CD14-positive monocyte (primary cell): ENCODE results near the gene SSTR3. TPM values are rescaled to one million over a fixed set of nuclear protein-coding genes. Genes with fewer than 3 reads are reported as not detected.

Experiments
- DNase-seq, 3 donors: peaks; one replicate each; pipeline ENCODE4 v3.0.0-alpha.2; 2011 to 2022
- H2AFZ ChIP-seq: 2 replicates; pipeline ENCODE4 v1.6.0; 2012; ENCODE audit warnings: mild to moderate bottlenecking, low read depth, low read length, inconsistent platforms; ENCODE audit not compliant: insufficient read depth, poor library complexity, severe bottlenecking
- H3K27ac ChIP-seq, 2 donors: 1 replicate in 1 of 2; 2 replicates in 1 of 2; pipeline ENCODE4 v1.5.1; 2012 to 2013; ENCODE audit warnings: low read length in 2 of 2, control low read depth in 1 of 2, inconsistent platforms in 1 of 2, low read depth in 1 of 2, mild to moderate bottlenecking in 1 of 2
- H3K27me3 ChIP-seq, 2 donors: one replicate each; pipeline versions ENCODE4 v1.6.0 to v1.6.1; 2011 to 2013; ENCODE audit warnings: low read length in 2 of 2; ENCODE audit not compliant: control insufficient read depth in 2 of 2, insufficient read depth in 2 of 2
- H3K36me3 ChIP-seq, 2 donors: replicated peaks in 1 of 2; 1 replicate in 1 of 2; 2 replicates in 1 of 2; pipeline versions ENCODE4 v1.5.1 to v1.6.1; 2012 to 2013; ENCODE audit warnings: low read length in 2 of 2, control low read depth in 1 of 2, inconsistent platforms in 1 of 2, mild to moderate bottlenecking in 1 of 2; ENCODE audit not compliant: insufficient read depth in 2 of 2, control insufficient read depth in 1 of 2
- H3K4me1 ChIP-seq, 2 donors: 1 replicate in 1 of 2; 2 replicates in 1 of 2; pipeline versions ENCODE4 v1.5.1 to v1.6.1; 2012 to 2013; ENCODE audit warnings: low read length in 2 of 2, control low read depth in 1 of 2, inconsistent platforms in 1 of 2, mild to moderate bottlenecking in 1 of 2, moderate library complexity in 1 of 2; ENCODE audit not compliant: insufficient read depth in 2 of 2, control insufficient read depth in 1 of 2
- H3K4me2 ChIP-seq: replicated peaks from 2 replicates; pipeline ENCODE3; 2012; ENCODE audit warnings: low read length, moderate library complexity, mild to moderate bottlenecking; ENCODE audit not compliant: poor library complexity, severe bottlenecking; ENCODE audit errors: extremely low read depth
- H3K4me3 ChIP-seq, 3 experiments: fragments of 200-600 bp in 1 of 3; sonication (generic) in 1 of 3; replicated peaks in 1 of 3; 1 replicate in 2 of 3; 2 replicates in 1 of 3; pipeline ENCODE4 v1.5.1; 2011 to 2013; ENCODE audit warnings: low read length in 3 of 3, mild to moderate bottlenecking in 3 of 3, control low read depth in 2 of 3, low read depth in 2 of 3, inconsistent platforms in 1 of 3, moderate library complexity in 1 of 3
- H3K79me2 ChIP-seq: 2 replicates; pipeline ENCODE4 v1.6.0; 2012; ENCODE audit warnings: mild to moderate bottlenecking, control low read depth, inconsistent platforms, low read length, moderate library complexity; ENCODE audit not compliant: insufficient read depth
- H3K9ac ChIP-seq: 2 replicates; pipeline ENCODE4 v1.6.0; 2017; ENCODE audit warnings: low read length, mild to moderate bottlenecking; ENCODE audit not compliant: insufficient read depth, poor library complexity, severe bottlenecking
- H3K9me3 ChIP-seq, 2 donors: replicated peaks in 1 of 2; 1 replicate in 1 of 2; 2 replicates in 1 of 2; pipeline versions ENCODE4 v1.5.1 to v1.6.1; 2012 to 2013; ENCODE audit warnings: low read length in 2 of 2, control low read depth in 1 of 2; ENCODE audit not compliant: control insufficient read depth in 1 of 2, insufficient read depth in 1 of 2
- H4K20me1 ChIP-seq: 2 replicates; pipeline ENCODE4 v1.6.0; 2012; ENCODE audit warnings: mild to moderate bottlenecking, low read length, control low read depth, moderate library complexity; ENCODE audit not compliant: insufficient read depth
- H3K27ac Mint-ChIP-seq, 7 donors: one replicate each; pipeline ENCODE4 v1.8.0; 2020; ENCODE audit warnings: mild to moderate bottlenecking in 7 of 7, mixed read lengths in 7 of 7, moderate library complexity in 6 of 7, inconsistent platforms in 2 of 7
- H3K27me3 Mint-ChIP-seq, 3 donors: one replicate each; pipeline ENCODE4 v1.8.0; 2021 to 2022; ENCODE audit warnings: low read depth in 3 of 3, mild to moderate bottlenecking in 3 of 3, mixed read lengths in 3 of 3, moderate library complexity in 3 of 3, inconsistent platforms in 1 of 3
- H3K36me3 Mint-ChIP-seq, 2 donors: one replicate each; pipeline ENCODE4 v1.8.0; 2020; ENCODE audit warnings: mixed read lengths in 2 of 2, inconsistent platforms in 1 of 2, mild to moderate bottlenecking in 1 of 2
- H3K4me1 Mint-ChIP-seq: one replicate; pipeline ENCODE4 v1.8.0; 2020; ENCODE audit warnings: mild to moderate bottlenecking, mixed read lengths
- H3K4me3 Mint-ChIP-seq, 2 donors: one replicate each; pipeline ENCODE4 v1.8.0; 2020; ENCODE audit warnings: mild to moderate bottlenecking in 2 of 2, mixed read lengths in 2 of 2, moderate library complexity in 1 of 2
- H3K9me3 Mint-ChIP-seq, 7 donors: one replicate each; pipeline ENCODE4 v1.8.0; 2020 to 2022; ENCODE audit warnings: mixed read lengths in 7 of 7, mild to moderate bottlenecking in 6 of 7, moderate library complexity in 6 of 7, inconsistent platforms in 2 of 7
- whole genome bisulfite sequencing: methylation state at CpG from one replicate; pipeline ENCODE4 v1.1.5; 2013; ENCODE audit warnings: missing lambda C conversion rate; ENCODE audit not compliant: insufficient coverage; 5-methylcytosine and 5-hydroxymethylcytosine counted together
- intact Hi-C, 2 donors: fragments of 100-400 bp; cut with micrococcal nuclease; formaldehyde crosslinking; loops; one replicate each; pipeline versions ENCODE4 v1.15.0 to v1.15.1; 2023
- polyA plus RNA-seq, 3 donors: library from polyadenylated mRNA; depleted of rRNA in 1 of 3; unstranded in 2 of 3; stranded (reverse) in 1 of 3; fragments of 300-500 nt in 2 of 3; fragments of >200 nt in 1 of 3; fragmentation: Illumina TruSeq in 2 of 3; gene quantifications; 1 replicate in 2 of 3; 2 replicates in 1 of 3; pipeline ENCODE4 v1.2.3, GENCODE V29; 2012 to 2021
- TF ChIP-seq, protein P1 (sequence below): fragments of 200-600 bp; IDR thresholded peaks from one replicate; pipeline ENCODE4 v1.8.0; 2022; ENCODE audit warnings: antibody characterized with exemption, mild to moderate bottlenecking

Gene SSTR3
- polyA plus RNA-seq, 3 donors = 0.04 TPM; not detected in 2

DNA sequence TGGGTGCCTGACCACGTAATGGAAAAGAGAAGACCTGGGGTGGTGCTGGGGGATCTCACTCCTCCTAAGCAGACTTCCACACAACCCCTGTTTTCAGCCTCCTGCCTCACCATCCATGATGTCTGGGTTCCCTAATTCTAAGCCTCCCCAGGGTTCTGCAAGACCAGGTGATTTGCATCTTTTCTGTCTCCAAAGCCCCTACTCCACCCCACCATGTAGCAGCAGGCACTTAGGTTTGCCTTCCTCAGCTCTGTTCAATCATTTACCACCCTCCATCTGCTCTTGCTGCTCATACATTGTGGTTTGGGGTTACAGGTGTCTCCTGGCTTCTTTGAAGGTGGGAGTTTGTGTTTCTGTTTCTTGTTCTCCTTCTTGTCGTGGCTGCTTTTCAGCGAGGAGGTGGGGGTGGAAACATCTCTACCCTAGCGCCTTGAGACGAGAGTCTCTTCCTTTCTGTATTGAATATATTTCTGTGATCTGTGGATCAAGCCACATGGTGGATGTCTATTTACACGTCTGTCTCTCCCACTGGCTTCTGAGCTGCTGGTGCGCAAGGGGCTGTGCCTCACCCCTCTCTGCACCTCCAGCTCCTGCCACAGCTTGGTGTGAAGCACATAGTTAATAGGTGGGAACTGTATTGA is 6.6 kb upstream of the SSTR3 start:
- no peak overlapping the region for H3K4me2 ChIP-seq
- H3K9ac ChIP-seq = no peak overlapping the region
- intact Hi-C loops = no loop called here
- H3K36me3 ChIP-seq = peaks cover 0 to 2% of the 10 kb centered on the region in 2 donors
- H4K20me1 ChIP-seq = peaks cover 3% of the 10 kb centered on the region
- H2AFZ ChIP-seq = no peak overlapping the region
- WGBS = no CpG with 5 or more reads among the region's 7 CpGs
- Mint-ChIP-seq H3K27ac (peak overlapping the region in 3 of 7 donors; percentile 2 to 52 (median 10)), H3K4me1 (peaks cover 48% of the 10 kb centered on the region), H3K36me3 (peaks cover 12% of the 10 kb centered on the region in 2 donors), H3K9me3 (peaks cover 1 to 11% (median 6%) of the 10 kb centered on the region in 7 donors), H3K4me3 (no peak overlapping the region), H3K27me3 (peaks cover 3 to 11% (median 9%) of the 10 kb centered on the region in 3 donors)
- H3K27me3 ChIP-seq = no peaks in the 10 kb centered on the region
- H3K4me1 ChIP-seq = peaks cover 32 to 40% of the 10 kb centered on the region in 2 donors
- H3K79me2 ChIP-seq = no peaks in the 10 kb centered on the region
- H3K27ac ChIP-seq = no peak overlapping the region
- no peaks in the 10 kb centered on the region for H3K9me3 ChIP-seq
- no peak overlapping the region for H3K4me3 ChIP-seq
- no peak for DNase-seq
- TF ChIP-seq, protein P1, sequence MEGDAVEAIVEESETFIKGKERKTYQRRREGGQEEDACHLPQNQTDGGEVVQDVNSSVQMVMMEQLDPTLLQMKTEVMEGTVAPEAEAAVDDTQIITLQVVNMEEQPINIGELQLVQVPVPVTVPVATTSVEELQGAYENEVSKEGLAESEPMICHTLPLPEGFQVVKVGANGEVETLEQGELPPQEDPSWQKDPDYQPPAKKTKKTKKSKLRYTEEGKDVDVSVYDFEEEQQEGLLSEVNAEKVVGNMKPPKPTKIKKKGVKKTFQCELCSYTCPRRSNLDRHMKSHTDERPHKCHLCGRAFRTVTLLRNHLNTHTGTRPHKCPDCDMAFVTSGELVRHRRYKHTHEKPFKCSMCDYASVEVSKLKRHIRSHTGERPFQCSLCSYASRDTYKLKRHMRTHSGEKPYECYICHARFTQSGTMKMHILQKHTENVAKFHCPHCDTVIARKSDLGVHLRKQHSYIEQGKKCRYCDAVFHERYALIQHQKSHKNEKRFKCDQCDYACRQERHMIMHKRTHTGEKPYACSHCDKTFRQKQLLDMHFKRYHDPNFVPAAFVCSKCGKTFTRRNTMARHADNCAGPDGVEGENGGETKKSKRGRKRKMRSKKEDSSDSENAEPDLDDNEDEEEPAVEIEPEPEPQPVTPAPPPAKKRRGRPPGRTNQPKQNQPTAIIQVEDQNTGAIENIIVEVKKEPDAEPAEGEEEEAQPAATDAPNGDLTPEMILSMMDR = no peak

DNA sequence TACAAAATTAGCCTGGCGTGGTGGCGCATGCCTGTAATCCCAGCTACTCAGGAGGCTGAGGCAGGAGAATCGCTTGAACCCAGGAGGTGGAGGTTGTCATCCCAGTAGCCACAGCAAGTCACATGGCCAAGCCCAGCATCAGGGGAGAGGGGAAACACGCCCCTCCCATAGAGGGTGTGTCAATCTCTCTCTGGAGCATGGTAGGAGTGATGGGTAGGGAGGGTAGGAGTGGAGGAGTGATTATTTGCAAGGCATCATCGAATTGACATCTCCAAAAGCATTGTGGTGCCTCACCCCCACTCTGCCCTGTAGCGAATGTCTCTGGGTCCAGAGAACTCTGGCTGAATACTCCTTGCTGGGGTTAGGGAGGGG is 6.1 kb upstream of the SSTR3 start:
- Histone ChIP-seq H2AFZ (no peak overlapping the region), H3K4me2 (no peak overlapping the region), H3K36me3 (no peaks in the 10 kb centered on the region), H3K27me3 (no peaks in the 10 kb centered on the region), H3K9ac (no peak overlapping the region), H3K4me3 (no peak overlapping the region), H3K9me3 (no peaks in the 10 kb centered on the region), H3K27ac (no peak overlapping the region), H3K4me1 (peaks cover 27 to 35% of the 10 kb centered on the region in 2 donors), H4K20me1 (no peaks in the 10 kb centered on the region), H3K79me2 (no peaks in the 10 kb centered on the region)
- 100% methylated on average over 1 of the region's 6 CpGs for WGBS
- DNase-seq = no peak
- Mint-ChIP-seq H3K36me3 (peaks cover 7 to 8% of the 10 kb centered on the region in 2 donors), H3K27me3 (peaks cover 3 to 11% (median 9%) of the 10 kb centered on the region in 3 donors), H3K27ac (no peak overlapping the region), H3K4me1 (peaks cover 43% of the 10 kb centered on the region), H3K4me3 (no peak overlapping the region), H3K9me3 (peaks cover 1 to 11% (median 6%) of the 10 kb centered on the region in 7 donors)
- TF ChIP-seq, protein P1 = no peak
- intact Hi-C loops = no loop called here
